Measurements from ENCODE around the gene ZNF831.

The ZNF831 gene

DNA sequence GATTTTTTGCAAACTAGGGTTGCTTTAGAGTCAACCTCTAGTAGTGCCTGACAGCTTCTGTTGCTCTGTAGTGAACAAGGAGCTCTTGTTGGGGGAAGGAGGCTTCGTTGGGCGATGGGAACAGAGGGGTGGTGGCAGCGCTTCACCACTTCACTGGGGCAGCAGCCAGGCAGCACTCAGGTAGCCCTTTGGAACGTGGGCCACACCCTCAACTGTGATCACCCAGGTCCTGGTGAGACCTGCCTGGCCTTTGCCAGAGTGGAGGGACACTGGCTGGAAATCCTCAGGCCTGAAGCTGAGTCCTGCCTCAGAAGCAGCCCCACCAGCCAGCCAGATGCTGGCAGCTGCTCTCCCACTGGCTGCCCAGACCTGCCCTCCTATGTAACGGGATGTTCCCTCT is 126.4 kb downstream of the ZNF831 start:
- TF ChIP-seq, protein P1, sequence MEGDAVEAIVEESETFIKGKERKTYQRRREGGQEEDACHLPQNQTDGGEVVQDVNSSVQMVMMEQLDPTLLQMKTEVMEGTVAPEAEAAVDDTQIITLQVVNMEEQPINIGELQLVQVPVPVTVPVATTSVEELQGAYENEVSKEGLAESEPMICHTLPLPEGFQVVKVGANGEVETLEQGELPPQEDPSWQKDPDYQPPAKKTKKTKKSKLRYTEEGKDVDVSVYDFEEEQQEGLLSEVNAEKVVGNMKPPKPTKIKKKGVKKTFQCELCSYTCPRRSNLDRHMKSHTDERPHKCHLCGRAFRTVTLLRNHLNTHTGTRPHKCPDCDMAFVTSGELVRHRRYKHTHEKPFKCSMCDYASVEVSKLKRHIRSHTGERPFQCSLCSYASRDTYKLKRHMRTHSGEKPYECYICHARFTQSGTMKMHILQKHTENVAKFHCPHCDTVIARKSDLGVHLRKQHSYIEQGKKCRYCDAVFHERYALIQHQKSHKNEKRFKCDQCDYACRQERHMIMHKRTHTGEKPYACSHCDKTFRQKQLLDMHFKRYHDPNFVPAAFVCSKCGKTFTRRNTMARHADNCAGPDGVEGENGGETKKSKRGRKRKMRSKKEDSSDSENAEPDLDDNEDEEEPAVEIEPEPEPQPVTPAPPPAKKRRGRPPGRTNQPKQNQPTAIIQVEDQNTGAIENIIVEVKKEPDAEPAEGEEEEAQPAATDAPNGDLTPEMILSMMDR (conservative IDR thresholded peaks at IDR 0.05; ENCODE audit: low read depth, low read length), result no peak
- Histone ChIP-seq H3K36me3 (ENCODE audit: insufficient read depth) (no peaks in the 10 kb centered on the region), H3K9ac (no peak overlapping the region), H3K27ac (no peak overlapping the region), H3K4me3 (IDR thresholded peaks at IDR 0.05; ENCODE audit: insufficient read depth, low read depth, low read length) (no peak overlapping the region), H2AFZ (ENCODE audit: low read depth) (no peak overlapping the region), H4K20me1 (ENCODE audit: insufficient read depth) (no peaks in the 10 kb centered on the region), H3K79me2 (ENCODE audit: insufficient read depth, low read depth) (no peaks in the 10 kb centered on the region), H3K27me3 (ENCODE audit: insufficient read depth, low read depth) (peaks cover 23% of the 10 kb centered on the region; the same call in 1 of the 2 replicates), H3K4me2 (no peak overlapping the region), H3K4me1 (ENCODE audit: low read depth, poor library complexity, severe bottlenecking) (no peaks in the 10 kb centered on the region)

DNA sequence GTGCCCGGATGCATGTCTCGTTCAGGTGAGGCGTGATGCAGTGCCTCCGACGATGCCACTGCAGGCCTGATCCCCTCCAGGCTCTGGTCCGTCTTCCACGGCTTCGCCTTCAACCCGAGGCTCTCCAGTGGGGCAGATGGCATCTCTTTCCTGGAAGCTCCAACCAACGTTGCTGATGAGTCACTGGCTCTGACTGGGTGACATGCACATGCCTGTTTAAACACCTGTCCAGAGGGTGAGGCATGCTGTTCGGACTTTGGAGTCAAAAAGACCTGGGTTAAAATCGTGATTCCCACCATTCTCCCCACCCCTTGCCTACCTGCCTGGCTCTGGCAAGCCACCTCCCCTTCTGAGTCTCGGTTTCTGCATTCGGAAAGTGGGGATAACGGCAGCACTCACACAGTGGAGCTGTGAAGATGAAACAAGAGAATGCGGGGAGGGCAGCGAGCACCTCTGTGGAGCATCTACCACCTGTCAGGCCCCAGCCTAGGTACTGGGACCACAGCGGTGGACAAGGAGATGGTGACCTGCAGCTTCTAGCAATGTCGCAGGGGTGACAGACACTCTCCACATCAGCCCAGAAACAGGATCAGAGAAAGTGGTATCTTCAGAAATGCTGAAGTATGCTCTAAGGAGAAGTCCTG is 128.2 kb downstream of the ZNF831 start:
- Histone ChIP-seq H3K27ac (no peak overlapping the region), H3K4me3 (IDR thresholded peaks at IDR 0.05; ENCODE audit: insufficient read depth, low read depth, low read length) (no peak overlapping the region), H3K4me2 (no peak overlapping the region), H2AFZ (ENCODE audit: low read depth) (no peak overlapping the region), H4K20me1 (ENCODE audit: insufficient read depth) (no peaks in the 10 kb centered on the region), H3K27me3 (ENCODE audit: insufficient read depth, low read depth) (peaks cover 26% of the 10 kb centered on the region; the same call in 1 of the 2 replicates), H3K9ac (no peak overlapping the region), H3K79me2 (ENCODE audit: insufficient read depth, low read depth) (no peaks in the 10 kb centered on the region), H3K4me1 (ENCODE audit: low read depth, poor library complexity, severe bottlenecking) (no peaks in the 10 kb centered on the region), H3K36me3 (ENCODE audit: insufficient read depth) (no peaks in the 10 kb centered on the region)
- TF ChIP-seq, protein P1 (conservative IDR thresholded peaks at IDR 0.05; ENCODE audit: low read depth, low read length), result no peak

DNA sequence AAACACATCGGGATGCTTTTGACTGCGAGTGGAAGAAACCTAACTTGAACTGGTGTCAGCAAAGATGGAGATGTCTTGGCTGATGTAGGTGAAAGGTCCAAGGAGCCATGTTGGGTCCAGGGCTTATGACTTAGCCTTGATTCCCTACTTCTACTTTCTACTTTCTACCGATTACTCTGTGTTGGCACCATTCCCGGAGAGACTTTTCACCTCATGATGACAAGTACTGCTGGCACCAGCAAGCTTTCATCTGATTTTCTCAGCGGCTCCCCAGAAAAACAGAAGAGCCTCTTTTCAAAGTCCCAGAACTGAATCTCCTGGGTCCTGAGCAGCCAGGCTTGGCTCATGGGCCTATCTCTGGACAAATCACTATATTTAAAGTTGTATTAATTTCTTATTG is 131.9 kb downstream of the ZNF831 start:
- Histone ChIP-seq H3K4me3 (IDR thresholded peaks at IDR 0.05; ENCODE audit: insufficient read depth, low read depth, low read length) (no peak overlapping the region), H3K4me1 (ENCODE audit: low read depth, poor library complexity, severe bottlenecking) (no peaks in the 10 kb centered on the region), H2AFZ (ENCODE audit: low read depth) (no peak overlapping the region), H3K36me3 (ENCODE audit: insufficient read depth) (no peaks in the 10 kb centered on the region), H3K27me3 (ENCODE audit: insufficient read depth, low read depth) (peaks cover 36% of the 10 kb centered on the region; the same call in 1 of the 2 replicates), H3K79me2 (ENCODE audit: insufficient read depth, low read depth) (no peaks in the 10 kb centered on the region), H3K27ac (no peak overlapping the region), H4K20me1 (ENCODE audit: insufficient read depth) (no peaks in the 10 kb centered on the region), H3K4me2 (no peak overlapping the region), H3K9ac (no peak overlapping the region)
- TF ChIP-seq, protein P1 (conservative IDR thresholded peaks at IDR 0.05; ENCODE audit: low read depth, low read length), result no peak

DNA sequence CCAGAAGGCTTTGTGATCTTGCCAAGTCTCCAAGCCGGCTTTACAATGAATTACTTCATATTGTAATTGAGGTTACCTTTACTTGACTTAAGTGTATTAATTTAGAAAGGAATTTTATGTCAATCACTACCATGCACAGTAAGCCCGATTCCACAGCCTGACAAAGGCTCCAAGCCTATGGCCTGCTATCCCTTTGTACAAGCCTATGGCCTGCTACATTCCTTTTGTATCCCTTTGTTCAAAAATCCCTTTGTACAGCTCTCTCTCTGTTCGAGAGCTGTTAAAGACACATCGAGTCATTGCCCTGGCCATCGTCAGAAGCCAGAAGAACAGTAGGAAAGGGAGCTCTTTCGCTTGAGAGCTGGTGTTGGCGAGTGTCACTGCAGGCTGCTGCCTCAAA is 134.1 kb downstream of the ZNF831 start:
- no peak overlapping the region for H3K4me2 ChIP-seq
- peaks cover 20% of the 10 kb centered on the region; the same call in 1 of the 2 replicates for H3K27me3 ChIP-seq (ENCODE audit: insufficient read depth, low read depth)
- no peak overlapping the region for H2AFZ ChIP-seq (ENCODE audit: low read depth)
- no peak overlapping the region for H3K4me3 ChIP-seq (IDR thresholded peaks at IDR 0.05; ENCODE audit: insufficient read depth, low read depth, low read length)
- H3K4me1 ChIP-seq (ENCODE audit: low read depth, poor library complexity, severe bottlenecking), result no peaks in the 10 kb centered on the region
- H3K79me2 ChIP-seq (ENCODE audit: insufficient read depth, low read depth), result no peaks in the 10 kb centered on the region
- no peaks in the 10 kb centered on the region for H4K20me1 ChIP-seq (ENCODE audit: insufficient read depth)
- H3K36me3 ChIP-seq (ENCODE audit: insufficient read depth), result no peaks in the 10 kb centered on the region
- TF ChIP-seq, protein P1 (conservative IDR thresholded peaks at IDR 0.05; ENCODE audit: low read depth, low read length), result no peak
- no peak overlapping the region for H3K27ac ChIP-seq
- H3K9ac ChIP-seq, result no peak overlapping the region
